CD14-positive monocyte (primary cell): ENCODE data around the gene RBM10. TPM values are rescaled to one million over a fixed set of nuclear protein-coding genes. Genes with fewer than 3 reads are reported as not detected.

Experiments used
- DNase-seq, 3 donors: peaks; one replicate each; pipeline ENCODE4 v3.0.0-alpha.2; 2011 to 2022
- H2AFZ ChIP-seq: 2 replicates; pipeline ENCODE4 v1.6.0; 2012; ENCODE audit warnings: mild to moderate bottlenecking, low read depth, low read length, inconsistent platforms; ENCODE audit not compliant: insufficient read depth, poor library complexity, severe bottlenecking
- H3K27ac ChIP-seq, 2 donors: 1 replicate in 1 of 2; 2 replicates in 1 of 2; pipeline ENCODE4 v1.5.1; 2012 to 2013; ENCODE audit warnings: low read length in 2 of 2, control low read depth in 1 of 2, inconsistent platforms in 1 of 2, low read depth in 1 of 2, mild to moderate bottlenecking in 1 of 2
- H3K27me3 ChIP-seq, 2 donors: one replicate each; pipeline versions ENCODE4 v1.6.0 to v1.6.1; 2011 to 2013; ENCODE audit warnings: low read length in 2 of 2; ENCODE audit not compliant: control insufficient read depth in 2 of 2, insufficient read depth in 2 of 2
- H3K36me3 ChIP-seq, 2 donors: replicated peaks in 1 of 2; 1 replicate in 1 of 2; 2 replicates in 1 of 2; pipeline versions ENCODE4 v1.5.1 to v1.6.1; 2012 to 2013; ENCODE audit warnings: low read length in 2 of 2, control low read depth in 1 of 2, inconsistent platforms in 1 of 2, mild to moderate bottlenecking in 1 of 2; ENCODE audit not compliant: insufficient read depth in 2 of 2, control insufficient read depth in 1 of 2
- H3K4me1 ChIP-seq, 2 donors: 1 replicate in 1 of 2; 2 replicates in 1 of 2; pipeline versions ENCODE4 v1.5.1 to v1.6.1; 2012 to 2013; ENCODE audit warnings: low read length in 2 of 2, control low read depth in 1 of 2, inconsistent platforms in 1 of 2, mild to moderate bottlenecking in 1 of 2, moderate library complexity in 1 of 2; ENCODE audit not compliant: insufficient read depth in 2 of 2, control insufficient read depth in 1 of 2
- H3K4me2 ChIP-seq: replicated peaks from 2 replicates; pipeline ENCODE3; 2012; ENCODE audit warnings: low read length, moderate library complexity, mild to moderate bottlenecking; ENCODE audit not compliant: poor library complexity, severe bottlenecking; ENCODE audit errors: extremely low read depth
- H3K4me3 ChIP-seq, 3 experiments: fragments of 200-600 bp in 1 of 3; sonication (generic) in 1 of 3; replicated peaks in 1 of 3; 1 replicate in 2 of 3; 2 replicates in 1 of 3; pipeline ENCODE4 v1.5.1; 2011 to 2013; ENCODE audit warnings: low read length in 3 of 3, mild to moderate bottlenecking in 3 of 3, control low read depth in 2 of 3, low read depth in 2 of 3, inconsistent platforms in 1 of 3, moderate library complexity in 1 of 3
- H3K79me2 ChIP-seq: 2 replicates; pipeline ENCODE4 v1.6.0; 2012; ENCODE audit warnings: mild to moderate bottlenecking, control low read depth, inconsistent platforms, low read length, moderate library complexity; ENCODE audit not compliant: insufficient read depth
- H3K9ac ChIP-seq: 2 replicates; pipeline ENCODE4 v1.6.0; 2017; ENCODE audit warnings: low read length, mild to moderate bottlenecking; ENCODE audit not compliant: insufficient read depth, poor library complexity, severe bottlenecking
- H3K9me3 ChIP-seq, 2 donors: replicated peaks in 1 of 2; 1 replicate in 1 of 2; 2 replicates in 1 of 2; pipeline versions ENCODE4 v1.5.1 to v1.6.1; 2012 to 2013; ENCODE audit warnings: low read length in 2 of 2, control low read depth in 1 of 2; ENCODE audit not compliant: control insufficient read depth in 1 of 2, insufficient read depth in 1 of 2
- H4K20me1 ChIP-seq: 2 replicates; pipeline ENCODE4 v1.6.0; 2012; ENCODE audit warnings: mild to moderate bottlenecking, low read length, control low read depth, moderate library complexity; ENCODE audit not compliant: insufficient read depth
- H3K27ac Mint-ChIP-seq, 7 donors: one replicate each; pipeline ENCODE4 v1.8.0; 2020; ENCODE audit warnings: mild to moderate bottlenecking in 7 of 7, mixed read lengths in 7 of 7, moderate library complexity in 6 of 7, inconsistent platforms in 2 of 7
- H3K27me3 Mint-ChIP-seq, 3 donors: one replicate each; pipeline ENCODE4 v1.8.0; 2021 to 2022; ENCODE audit warnings: low read depth in 3 of 3, mild to moderate bottlenecking in 3 of 3, mixed read lengths in 3 of 3, moderate library complexity in 3 of 3, inconsistent platforms in 1 of 3
- H3K36me3 Mint-ChIP-seq, 2 donors: one replicate each; pipeline ENCODE4 v1.8.0; 2020; ENCODE audit warnings: mixed read lengths in 2 of 2, inconsistent platforms in 1 of 2, mild to moderate bottlenecking in 1 of 2
- H3K4me1 Mint-ChIP-seq: one replicate; pipeline ENCODE4 v1.8.0; 2020; ENCODE audit warnings: mild to moderate bottlenecking, mixed read lengths
- H3K4me3 Mint-ChIP-seq, 2 donors: one replicate each; pipeline ENCODE4 v1.8.0; 2020; ENCODE audit warnings: mild to moderate bottlenecking in 2 of 2, mixed read lengths in 2 of 2, moderate library complexity in 1 of 2
- H3K9me3 Mint-ChIP-seq, 7 donors: one replicate each; pipeline ENCODE4 v1.8.0; 2020 to 2022; ENCODE audit warnings: mixed read lengths in 7 of 7, mild to moderate bottlenecking in 6 of 7, moderate library complexity in 6 of 7, inconsistent platforms in 2 of 7
- WGBS: methylation state at CpG from one replicate; pipeline ENCODE4 v1.1.5; 2013; ENCODE audit warnings: missing lambda C conversion rate; ENCODE audit not compliant: insufficient coverage; 5-methylcytosine and 5-hydroxymethylcytosine counted together
- intact Hi-C, 2 donors: fragments of 100-400 bp; cut with micrococcal nuclease; formaldehyde crosslinking; loops; one replicate each; pipeline versions ENCODE4 v1.15.0 to v1.15.1; 2023
- polyA plus RNA-seq, 3 donors: library from polyadenylated mRNA; depleted of rRNA in 1 of 3; unstranded in 2 of 3; stranded (reverse) in 1 of 3; fragments of 300-500 nt in 2 of 3; fragments of >200 nt in 1 of 3; fragmentation: Illumina TruSeq in 2 of 3; gene quantifications; 1 replicate in 2 of 3; 2 replicates in 1 of 3; pipeline ENCODE4 v1.2.3, GENCODE V29; 2012 to 2021
- TF ChIP-seq, protein P1 (sequence below): fragments of 200-600 bp; IDR thresholded peaks from one replicate; pipeline ENCODE4 v1.8.0; 2022; ENCODE audit warnings: antibody characterized with exemption, mild to moderate bottlenecking

RBM10 gene
- polyA plus RNA-seq, 3 donors, result 7.3 to 29.4 (median 14.0) TPM

DNA sequence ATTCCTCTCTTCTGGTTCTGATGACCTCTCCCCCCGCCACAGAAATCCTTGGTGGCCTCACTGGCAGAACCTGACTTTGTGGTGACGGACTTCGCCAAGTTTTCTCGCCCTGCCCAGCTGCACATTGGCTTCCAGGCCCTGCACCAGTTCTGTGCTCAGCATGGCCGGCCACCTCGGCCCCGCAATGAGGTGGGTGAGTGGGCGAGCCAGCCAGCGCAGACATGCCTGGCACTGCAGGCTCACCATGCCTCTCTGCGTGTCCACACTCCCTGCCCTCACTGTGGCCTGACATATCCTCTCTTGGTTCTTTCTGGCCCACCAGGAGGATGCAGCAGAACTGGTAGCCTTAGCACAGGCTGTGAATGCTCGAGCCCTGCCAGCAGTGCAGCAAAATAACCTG, 57.3 kb downstream of the RBM10 start:
- Histone ChIP-seq H3K36me3 (peaks cover 83 to 100% of the 10 kb centered on the region in 2 donors), H3K4me1 (no peaks in the 10 kb centered on the region), H3K4me2 (no peak overlapping the region), H3K9me3 (no peaks in the 10 kb centered on the region), H3K79me2 (peaks cover 23% of the 10 kb centered on the region), H2AFZ (no peak overlapping the region), H3K27me3 (no peaks in the 10 kb centered on the region), H3K9ac (no peak overlapping the region), H4K20me1 (peaks cover 86% of the 10 kb centered on the region), H3K27ac (no peak overlapping the region), H3K4me3 (no peak overlapping the region)
- H3K9me3 Mint-ChIP-seq, result no peaks in the 10 kb centered on the region
- intact Hi-C loops, result no loop called here
- peaks cover 0 to 17% (median 0%) of the 10 kb centered on the region in 3 donors for H3K27me3 Mint-ChIP-seq
- WGBS, result over 99% methylated on average over 9 of the region's 11 CpGs
- H3K36me3 Mint-ChIP-seq, result peaks cover 87 to 100% of the 10 kb centered on the region in 2 donors
- H3K4me1 Mint-ChIP-seq, result peaks cover 2% of the 10 kb centered on the region
- H3K27ac Mint-ChIP-seq, result peak overlapping the region in 2 of 7 donors; percentile 46 to 51
- H3K4me3 Mint-ChIP-seq, result no peak overlapping the region
- TF ChIP-seq, protein P1, sequence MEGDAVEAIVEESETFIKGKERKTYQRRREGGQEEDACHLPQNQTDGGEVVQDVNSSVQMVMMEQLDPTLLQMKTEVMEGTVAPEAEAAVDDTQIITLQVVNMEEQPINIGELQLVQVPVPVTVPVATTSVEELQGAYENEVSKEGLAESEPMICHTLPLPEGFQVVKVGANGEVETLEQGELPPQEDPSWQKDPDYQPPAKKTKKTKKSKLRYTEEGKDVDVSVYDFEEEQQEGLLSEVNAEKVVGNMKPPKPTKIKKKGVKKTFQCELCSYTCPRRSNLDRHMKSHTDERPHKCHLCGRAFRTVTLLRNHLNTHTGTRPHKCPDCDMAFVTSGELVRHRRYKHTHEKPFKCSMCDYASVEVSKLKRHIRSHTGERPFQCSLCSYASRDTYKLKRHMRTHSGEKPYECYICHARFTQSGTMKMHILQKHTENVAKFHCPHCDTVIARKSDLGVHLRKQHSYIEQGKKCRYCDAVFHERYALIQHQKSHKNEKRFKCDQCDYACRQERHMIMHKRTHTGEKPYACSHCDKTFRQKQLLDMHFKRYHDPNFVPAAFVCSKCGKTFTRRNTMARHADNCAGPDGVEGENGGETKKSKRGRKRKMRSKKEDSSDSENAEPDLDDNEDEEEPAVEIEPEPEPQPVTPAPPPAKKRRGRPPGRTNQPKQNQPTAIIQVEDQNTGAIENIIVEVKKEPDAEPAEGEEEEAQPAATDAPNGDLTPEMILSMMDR, result no peak
- no peak for DNase-seq

DNA sequence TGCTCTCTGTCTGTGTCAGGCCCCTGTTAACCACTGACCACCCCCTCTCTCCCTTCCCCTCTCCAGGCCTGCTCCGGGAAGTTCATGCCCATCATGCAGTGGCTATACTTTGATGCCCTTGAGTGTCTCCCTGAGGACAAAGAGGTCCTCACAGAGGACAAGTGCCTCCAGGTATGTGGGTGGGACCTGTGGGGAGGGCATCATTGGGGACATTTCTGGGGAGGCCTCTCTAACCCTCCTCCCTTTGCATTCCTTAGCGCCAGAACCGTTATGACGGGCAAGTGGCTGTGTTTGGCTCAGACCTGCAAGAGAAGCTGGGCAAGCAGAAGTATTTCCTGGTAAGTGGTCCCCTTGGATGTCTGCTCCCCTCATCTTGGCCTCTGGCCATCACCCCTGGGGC, 57.9 kb downstream of the RBM10 start:
- Histone ChIP-seq H3K4me2 (no peak overlapping the region), H3K27me3 (no peaks in the 10 kb centered on the region), H3K4me3 (no peak overlapping the region), H3K27ac (no peak overlapping the region), H3K4me1 (no peaks in the 10 kb centered on the region), H3K9me3 (no peaks in the 10 kb centered on the region), H3K79me2 (peaks cover 17% of the 10 kb centered on the region), H3K9ac (no peak overlapping the region), H4K20me1 (peaks cover 86% of the 10 kb centered on the region), H3K36me3 (peaks cover 89 to 100% of the 10 kb centered on the region in 2 donors), H2AFZ (no peak overlapping the region)
- Mint-ChIP-seq H3K27me3 (peaks cover 0 to 17% (median 0%) of the 10 kb centered on the region in 3 donors), H3K4me1 (no peaks in the 10 kb centered on the region), H3K36me3 (peaks cover 91 to 99% of the 10 kb centered on the region in 2 donors), H3K4me3 (no peak overlapping the region), H3K27ac (peak overlapping the region in 2 of 7 donors; percentile 15 to 42), H3K9me3 (no peaks in the 10 kb centered on the region)
- 100% methylated on average over 2 of the region's 4 CpGs for WGBS
- intact Hi-C loops, result no loop called here
- no peak for DNase-seq
- TF ChIP-seq, protein P1, result no peak
